ENCODE measurements around the gene RPS6KB2. TPM values are rescaled to one million over a fixed set of nuclear protein-coding genes. Genes with fewer than 3 reads are reported as not detected.

Gene RPS6KB2
- total and polyA plus RNA-seq, 9 of the 15 experiments (the other 6 are each of a cell fraction or from before 2014, with no cell fraction given): 0.42 to 122 (median 82.6) TPM

DNA sequence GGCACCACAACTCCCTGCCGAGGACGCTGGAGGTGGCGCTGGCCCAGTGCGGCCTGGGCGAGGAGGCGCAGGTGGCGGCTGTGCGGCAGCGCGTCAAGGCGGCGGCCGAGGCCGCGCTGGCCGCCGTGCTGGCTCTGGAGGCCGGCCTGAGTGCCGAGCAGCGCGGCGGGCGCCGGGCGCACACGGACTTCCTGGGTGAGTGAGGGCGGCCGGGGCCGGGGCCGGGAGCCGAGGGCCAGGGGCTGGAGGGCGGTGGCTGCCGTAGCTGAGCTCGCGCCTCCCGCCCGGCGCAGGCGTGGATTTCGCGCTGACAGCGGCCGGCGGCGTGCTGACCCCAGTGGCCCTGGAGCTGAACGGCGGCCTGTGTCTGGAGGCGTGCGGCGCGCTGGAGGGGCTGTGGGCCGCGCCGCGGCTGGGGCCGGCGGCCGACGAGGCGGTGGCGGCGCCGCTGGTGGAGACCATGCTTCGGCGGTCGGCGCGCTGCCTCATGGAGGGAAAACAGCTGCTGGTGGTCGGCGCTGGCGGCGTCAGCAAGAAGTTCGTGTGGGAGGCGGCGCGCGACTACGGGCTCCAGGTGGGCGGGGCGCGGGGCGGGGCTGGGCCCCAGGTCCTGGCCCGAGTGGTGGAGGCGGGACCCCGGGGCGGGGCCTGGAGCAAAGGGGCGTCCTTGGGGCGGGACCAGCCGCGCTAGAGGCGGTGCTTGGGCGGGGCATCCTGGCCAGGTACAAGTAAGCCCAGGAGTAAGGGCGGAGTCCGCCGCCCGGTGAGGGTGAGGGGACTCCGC is 7.5 kb upstream of the RPS6KB2 start (continued):
- TF ChIP-seq SMAD4 (CRISPR knock-in tag; conservative IDR thresholded peaks at IDR 0.05) (peak; percentile 66; the same call in 1 of the 2 replicates), HDAC1 (IDR thresholded peaks at IDR 0.05) (no peak), THRAP3 (IDR thresholded peaks at IDR 0.05; ENCODE audit: borderline replicate concordance) (no peak), HOXB6 (CRISPR knock-in tag; IDR thresholded peaks at IDR 0.05; ENCODE audit: borderline replicate concordance) (no peak), NR2C1 (IDR thresholded peaks at IDR 0.05) (no peak), NR2C1 (tag; IDR thresholded peaks at IDR 0.05) (no peak), SUPT5H (IDR thresholded peaks at IDR 0.05) (no peak), HNRNPH1 (optimal IDR thresholded peaks at IDR 0.05; ENCODE audit: low read depth, low read length) (no peak), GABPB2 (CRISPR knock-in tag; conservative IDR thresholded peaks at IDR 0.05) (no peak), ZNF668 (CRISPR knock-in tag; IDR thresholded peaks at IDR 0.05) (no peak), SMARCA5 (IDR thresholded peaks at IDR 0.05) (no peak), BRD4 (IDR thresholded peaks at IDR 0.05) (no peak), RAD21 (CRISPR knock-in tag; conservative IDR thresholded peaks at IDR 0.05 in 1 of 2, IDR thresholded peaks at IDR 0.05 in 1 of 2) (0 out of 4 replicates have a peak, but pooled peaks of 1 of the 2 experiments have one; percentile 9), ARID3A (IDR thresholded peaks at IDR 0.05; ENCODE audit: borderline replicate concordance, low read depth, low read length) (no peak), SETDB1 (IDR thresholded peaks at IDR 0.05; ENCODE audit: low read length) (no peak), CCAR2 (IDR thresholded peaks at IDR 0.05; ENCODE audit: low read depth, low read length) (no peak), ZNF512 (tag; IDR thresholded peaks at IDR 0.05) (no peak), NFXL1 (CRISPR knock-in tag; IDR thresholded peaks at IDR 0.05) (no peak), ZZZ3 (IDR thresholded peaks at IDR 0.05) (no peak), ZNF232 (CRISPR knock-in tag; IDR thresholded peaks at IDR 0.05) (no peak), ZNF12 (CRISPR knock-in tag; IDR thresholded peaks at IDR 0.05) (no peak), ZNF444 (CRISPR knock-in tag; IDR thresholded peaks at IDR 0.05) (no peak), BRD9 (IDR thresholded peaks at IDR 0.05; ENCODE audit: low read depth, partially characterized antibody) (no peak), ESRRB (CRISPR knock-in tag; IDR thresholded peaks at IDR 0.05; ENCODE audit: borderline replicate concordance) (no peak), FOXK1 (CRISPR knock-in tag; IDR thresholded peaks at IDR 0.05; ENCODE audit: borderline replicate concordance) (no peak)
- TF ChIP-seq, protein P1, sequence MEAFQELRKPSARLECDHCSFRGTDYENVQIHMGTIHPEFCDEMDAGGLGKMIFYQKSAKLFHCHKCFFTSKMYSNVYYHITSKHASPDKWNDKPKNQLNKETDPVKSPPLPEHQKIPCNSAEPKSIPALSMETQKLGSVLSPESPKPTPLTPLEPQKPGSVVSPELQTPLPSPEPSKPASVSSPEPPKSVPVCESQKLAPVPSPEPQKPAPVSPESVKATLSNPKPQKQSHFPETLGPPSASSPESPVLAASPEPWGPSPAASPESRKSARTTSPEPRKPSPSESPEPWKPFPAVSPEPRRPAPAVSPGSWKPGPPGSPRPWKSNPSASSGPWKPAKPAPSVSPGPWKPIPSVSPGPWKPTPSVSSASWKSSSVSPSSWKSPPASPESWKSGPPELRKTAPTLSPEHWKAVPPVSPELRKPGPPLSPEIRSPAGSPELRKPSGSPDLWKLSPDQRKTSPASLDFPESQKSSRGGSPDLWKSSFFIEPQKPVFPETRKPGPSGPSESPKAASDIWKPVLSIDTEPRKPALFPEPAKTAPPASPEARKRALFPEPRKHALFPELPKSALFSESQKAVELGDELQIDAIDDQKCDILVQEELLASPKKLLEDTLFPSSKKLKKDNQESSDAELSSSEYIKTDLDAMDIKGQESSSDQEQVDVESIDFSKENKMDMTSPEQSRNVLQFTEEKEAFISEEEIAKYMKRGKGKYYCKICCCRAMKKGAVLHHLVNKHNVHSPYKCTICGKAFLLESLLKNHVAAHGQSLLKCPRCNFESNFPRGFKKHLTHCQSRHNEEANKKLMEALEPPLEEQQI (IDR thresholded peaks at IDR 0.05): no peak

All from K562 (cell line).